ENCODE results near the gene TRIOBP.

TRIOBP gene

DNA sequence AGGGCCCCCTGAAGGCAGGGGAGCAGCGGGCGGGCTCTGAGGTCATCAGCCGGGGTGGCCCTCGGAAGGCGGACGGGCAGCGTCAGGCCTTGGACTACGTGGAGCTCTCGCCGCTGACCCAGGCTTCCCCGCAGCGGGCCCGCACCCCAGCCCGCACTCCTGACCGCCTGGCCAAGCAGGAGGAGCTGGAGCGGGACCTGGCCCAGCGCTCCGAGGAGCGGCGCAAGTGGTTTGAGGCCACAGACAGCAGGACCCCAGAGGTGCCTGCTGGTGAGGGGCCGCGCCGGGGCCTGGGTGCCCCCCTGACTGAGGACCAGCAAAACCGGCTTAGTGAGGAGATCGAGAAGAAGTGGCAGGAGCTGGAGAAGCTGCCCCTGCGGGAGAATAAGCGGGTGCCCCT is 60.8 kb downstream of the TRIOBP start:
- CTCF ChIA-PET: no interaction called here
- Histone ChIP-seq H3K4me3 (ENCODE audit: low read depth, low read length) (no peak overlapping the region), H3K9me3 (ENCODE audit: control insufficient read depth, insufficient read depth, low read depth, low read length) (no peaks in the 10 kb centered on the region), H3K4me1 (ENCODE audit: control insufficient read depth, insufficient read depth, low read length) (peaks cover 6% of the 10 kb centered on the region; the same call in 1 of the 2 replicates), H3K27ac (ENCODE audit: extremely low read depth, low read depth, low read length) (no peak overlapping the region), H3K36me3 (ENCODE audit: control insufficient read depth in 2 of 2, insufficient read depth in 1 of 2, low read length in 2 of 2) (peaks cover 25 to 76% of the 10 kb centered on the region in 2 experiments)
- TF ChIP-seq ZNF10 (tag by site-specific recombination; IDR thresholded peaks at IDR 0.05): no peak
- TF ChIP-seq, protein P1, sequence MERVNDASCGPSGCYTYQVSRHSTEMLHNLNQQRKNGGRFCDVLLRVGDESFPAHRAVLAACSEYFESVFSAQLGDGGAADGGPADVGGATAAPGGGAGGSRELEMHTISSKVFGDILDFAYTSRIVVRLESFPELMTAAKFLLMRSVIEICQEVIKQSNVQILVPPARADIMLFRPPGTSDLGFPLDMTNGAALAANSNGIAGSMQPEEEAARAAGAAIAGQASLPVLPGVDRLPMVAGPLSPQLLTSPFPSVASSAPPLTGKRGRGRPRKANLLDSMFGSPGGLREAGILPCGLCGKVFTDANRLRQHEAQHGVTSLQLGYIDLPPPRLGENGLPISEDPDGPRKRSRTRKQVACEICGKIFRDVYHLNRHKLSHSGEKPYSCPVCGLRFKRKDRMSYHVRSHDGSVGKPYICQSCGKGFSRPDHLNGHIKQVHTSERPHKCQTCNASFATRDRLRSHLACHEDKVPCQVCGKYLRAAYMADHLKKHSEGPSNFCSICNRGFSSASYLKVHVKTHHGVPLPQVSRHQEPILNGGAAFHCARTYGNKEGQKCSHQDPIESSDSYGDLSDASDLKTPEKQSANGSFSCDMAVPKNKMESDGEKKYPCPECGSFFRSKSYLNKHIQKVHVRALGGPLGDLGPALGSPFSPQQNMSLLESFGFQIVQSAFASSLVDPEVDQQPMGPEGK (tag by site-specific recombination; IDR thresholded peaks at IDR 0.05): no peak
- no peak for TF ChIP-seq ZNF341 (tag by site-specific recombination; IDR thresholded peaks at IDR 0.05; ENCODE audit: low read depth)
- no peak for TF ChIP-seq ZNF394 (tag by site-specific recombination; IDR thresholded peaks at IDR 0.05; ENCODE audit: borderline replicate concordance)
- TF ChIP-seq ZNF76 (tag by site-specific recombination; IDR thresholded peaks at IDR 0.05; ENCODE audit: borderline replicate concordance, low read depth): no peak
- no peak for TF ChIP-seq ZNF626 (tag by site-specific recombination; IDR thresholded peaks at IDR 0.05)
- POLR2A ChIA-PET: interaction anchor here (0.9 kb wide), 1 partner anchor 71 kb away, joined by 3 read pairs; the partner anchor contains the start of gene NOL12

DNA sequence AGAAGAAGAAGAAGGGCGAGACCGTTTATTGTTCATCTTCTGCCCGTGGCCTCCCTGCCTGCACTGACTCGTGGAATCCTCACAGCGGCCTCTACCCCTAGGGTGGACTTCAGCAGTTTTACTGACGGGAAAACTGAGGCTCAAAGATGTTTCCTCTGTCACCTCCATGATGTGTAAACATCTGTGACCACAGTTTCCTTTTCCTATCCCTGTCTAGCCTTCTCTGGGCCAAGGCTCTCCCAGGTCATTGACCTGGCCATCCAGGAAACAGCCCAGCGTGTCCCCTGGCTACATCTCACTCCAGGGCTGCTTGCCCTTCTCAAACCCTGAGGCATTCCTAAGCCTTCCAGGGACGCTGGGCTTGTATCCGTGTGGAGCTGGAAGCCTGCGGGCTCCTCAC is 61.8 kb downstream of the TRIOBP start:
- POLR2A ChIA-PET: interaction anchor here (0.8 kb wide), 1 partner anchor 11 kb away, joined by 3 read pairs; no protein-coding TSS in a partner anchor
- no peak overlapping the region for H3K27ac ChIP-seq (ENCODE audit: extremely low read depth, low read depth, low read length)
- H3K4me1 ChIP-seq (ENCODE audit: control insufficient read depth, insufficient read depth, low read length): peaks cover 6% of the 10 kb centered on the region; the same call in 1 of the 2 replicates

More for the DNA sequence above, 61.8 kb downstream of the TRIOBP start:
- H3K4me3 ChIP-seq (ENCODE audit: low read depth, low read length): no peak overlapping the region
- peaks cover 25 to 78% of the 10 kb centered on the region in 2 experiments for H3K36me3 ChIP-seq (ENCODE audit: control insufficient read depth in 2 of 2, insufficient read depth in 1 of 2, low read length in 2 of 2)
- H3K9me3 ChIP-seq (ENCODE audit: control insufficient read depth, insufficient read depth, low read depth, low read length): no peaks in the 10 kb centered on the region
- TF ChIP-seq SP2 (tag by site-specific recombination; IDR thresholded peaks at IDR 0.05) (no peak), ZIC2 (tag by site-specific recombination; IDR thresholded peaks at IDR 0.05) (no peak), ZNF624 (tag by site-specific recombination; IDR thresholded peaks at IDR 0.05) (no peak), ZNF175 (tag by site-specific recombination; IDR thresholded peaks at IDR 0.05) (no peak), ZNF621 (tag by site-specific recombination; IDR thresholded peaks at IDR 0.05) (no peak), GLIS1 (tag by site-specific recombination; IDR thresholded peaks at IDR 0.05) (no peak), ZBTB7A (tag by site-specific recombination; IDR thresholded peaks at IDR 0.05; ENCODE audit: low read depth) (no peak), ZNF433 (tag by site-specific recombination; IDR thresholded peaks at IDR 0.05; ENCODE audit: low read depth) (no peak), ZNF48 (tag by site-specific recombination; IDR thresholded peaks at IDR 0.05) (no peak), EGR2 (tag by site-specific recombination; IDR thresholded peaks at IDR 0.05; ENCODE audit: low read depth) (no peak), ZNF16 (tag by site-specific recombination; IDR thresholded peaks at IDR 0.05; ENCODE audit: low read depth) (no peak), ZNF768 (tag by site-specific recombination; IDR thresholded peaks at IDR 0.05) (no peak), ZNF596 (tag by site-specific recombination; IDR thresholded peaks at IDR 0.05) (no peak)
- TF ChIP-seq, protein P2, sequence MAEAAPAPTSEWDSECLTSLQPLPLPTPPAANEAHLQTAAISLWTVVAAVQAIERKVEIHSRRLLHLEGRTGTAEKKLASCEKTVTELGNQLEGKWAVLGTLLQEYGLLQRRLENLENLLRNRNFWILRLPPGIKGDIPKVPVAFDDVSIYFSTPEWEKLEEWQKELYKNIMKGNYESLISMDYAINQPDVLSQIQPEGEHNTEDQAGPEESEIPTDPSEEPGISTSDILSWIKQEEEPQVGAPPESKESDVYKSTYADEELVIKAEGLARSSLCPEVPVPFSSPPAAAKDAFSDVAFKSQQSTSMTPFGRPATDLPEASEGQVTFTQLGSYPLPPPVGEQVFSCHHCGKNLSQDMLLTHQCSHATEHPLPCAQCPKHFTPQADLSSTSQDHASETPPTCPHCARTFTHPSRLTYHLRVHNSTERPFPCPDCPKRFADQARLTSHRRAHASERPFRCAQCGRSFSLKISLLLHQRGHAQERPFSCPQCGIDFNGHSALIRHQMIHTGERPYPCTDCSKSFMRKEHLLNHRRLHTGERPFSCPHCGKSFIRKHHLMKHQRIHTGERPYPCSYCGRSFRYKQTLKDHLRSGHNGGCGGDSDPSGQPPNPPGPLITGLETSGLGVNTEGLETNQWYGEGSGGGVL (tag by site-specific recombination; IDR thresholded peaks at IDR 0.05): no peak
- TF ChIP-seq, protein P3, sequence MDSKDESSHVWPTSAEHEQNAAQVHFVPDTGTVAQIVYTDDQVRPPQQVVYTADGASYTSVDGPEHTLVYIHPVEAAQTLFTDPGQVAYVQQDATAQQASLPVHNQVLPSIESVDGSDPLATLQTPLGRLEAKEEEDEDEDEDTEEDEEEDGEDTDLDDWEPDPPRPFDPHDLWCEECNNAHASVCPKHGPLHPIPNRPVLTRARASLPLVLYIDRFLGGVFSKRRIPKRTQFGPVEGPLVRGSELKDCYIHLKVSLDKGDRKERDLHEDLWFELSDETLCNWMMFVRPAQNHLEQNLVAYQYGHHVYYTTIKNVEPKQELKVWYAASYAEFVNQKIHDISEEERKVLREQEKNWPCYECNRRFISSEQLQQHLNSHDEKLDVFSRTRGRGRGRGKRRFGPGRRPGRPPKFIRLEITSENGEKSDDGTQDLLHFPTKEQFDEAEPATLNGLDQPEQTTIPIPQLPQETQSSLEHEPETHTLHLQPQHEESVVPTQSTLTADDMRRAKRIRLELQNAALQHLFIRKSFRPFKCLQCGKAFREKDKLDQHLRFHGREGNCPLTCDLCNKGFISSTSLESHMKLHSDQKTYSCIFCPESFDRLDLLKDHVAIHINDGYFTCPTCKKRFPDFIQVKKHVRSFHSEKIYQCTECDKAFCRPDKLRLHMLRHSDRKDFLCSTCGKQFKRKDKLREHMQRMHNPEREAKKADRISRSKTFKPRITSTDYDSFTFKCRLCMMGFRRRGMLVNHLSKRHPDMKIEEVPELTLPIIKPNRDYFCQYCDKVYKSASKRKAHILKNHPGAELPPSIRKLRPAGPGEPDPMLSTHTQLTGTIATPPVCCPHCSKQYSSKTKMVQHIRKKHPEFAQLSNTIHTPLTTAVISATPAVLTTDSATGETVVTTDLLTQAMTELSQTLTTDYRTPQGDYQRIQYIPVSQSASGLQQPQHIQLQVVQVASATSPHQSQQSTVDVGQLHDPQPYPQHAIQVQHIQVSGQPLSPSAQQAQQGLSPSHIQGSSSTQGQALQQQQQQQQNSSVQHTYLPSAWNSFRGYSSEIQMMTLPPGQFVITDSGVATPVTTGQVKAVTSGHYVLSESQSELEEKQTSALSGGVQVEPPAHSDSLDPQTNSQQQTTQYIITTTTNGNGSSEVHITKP (tag by site-specific recombination; IDR thresholded peaks at IDR 0.05): no peak
- TF ChIP-seq, protein P4, sequence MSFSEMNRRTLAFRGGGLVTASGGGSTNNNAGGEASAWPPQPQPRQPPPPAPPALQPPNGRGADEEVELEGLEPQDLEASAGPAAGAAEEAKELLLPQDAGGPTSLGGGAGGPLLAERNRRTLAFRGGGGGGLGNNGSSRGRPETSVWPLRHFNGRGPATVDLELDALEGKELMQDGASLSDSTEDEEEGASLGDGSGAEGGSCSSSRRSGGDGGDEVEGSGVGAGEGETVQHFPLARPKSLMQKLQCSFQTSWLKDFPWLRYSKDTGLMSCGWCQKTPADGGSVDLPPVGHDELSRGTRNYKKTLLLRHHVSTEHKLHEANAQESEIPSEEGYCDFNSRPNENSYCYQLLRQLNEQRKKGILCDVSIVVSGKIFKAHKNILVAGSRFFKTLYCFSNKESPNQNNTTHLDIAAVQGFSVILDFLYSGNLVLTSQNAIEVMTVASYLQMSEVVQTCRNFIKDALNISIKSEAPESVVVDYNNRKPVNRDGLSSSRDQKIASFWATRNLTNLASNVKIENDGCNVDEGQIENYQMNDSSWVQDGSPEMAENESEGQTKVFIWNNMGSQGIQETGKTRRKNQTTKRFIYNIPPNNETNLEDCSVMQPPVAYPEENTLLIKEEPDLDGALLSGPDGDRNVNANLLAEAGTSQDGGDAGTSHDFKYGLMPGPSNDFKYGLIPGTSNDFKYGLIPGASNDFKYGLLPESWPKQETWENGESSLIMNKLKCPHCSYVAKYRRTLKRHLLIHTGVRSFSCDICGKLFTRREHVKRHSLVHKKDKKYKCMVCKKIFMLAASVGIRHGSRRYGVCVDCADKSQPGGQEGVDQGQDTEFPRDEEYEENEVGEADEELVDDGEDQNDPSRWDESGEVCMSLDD (tag by site-specific recombination; IDR thresholded peaks at IDR 0.05): no peak
- CTCF ChIA-PET: interaction anchor here (1.1 kb wide), 1 partner anchor 152 kb away, joined by 5 read pairs; no protein-coding TSS in a partner anchor

Measured in HEK293 (cell line).